Neuronal stem cell (in vitro differentiated cells): ENCODE measurements around the gene ANKRD42.

Experiments used
- DNase-seq: peaks from one replicate; pipeline ENCODE4 v3.0.0-alpha.2; 2013; ENCODE audit warnings: low spot score
- H2AFZ ChIP-seq: one replicate; pipeline ENCODE4 v1.6.1; 2013; ENCODE audit warnings: mild to moderate bottlenecking, low read length, inconsistent platforms
- H2AK5ac ChIP-seq: 2 replicates; pipeline ENCODE4 v1.6.1; 2013; ENCODE audit warnings: low read depth, mild to moderate bottlenecking, inconsistent platforms, low read length, moderate library complexity, mixed read lengths
- H2BK120ac ChIP-seq: 2 replicates; pipeline ENCODE4 v1.6.1; 2013; ENCODE audit warnings: low read depth, mild to moderate bottlenecking, inconsistent platforms, low read length, moderate library complexity, mixed read lengths
- H2BK12ac ChIP-seq: one replicate; pipeline ENCODE4 v1.6.1; 2013; ENCODE audit warnings: low read length, inconsistent platforms
- H2BK15ac ChIP-seq: 2 replicates; pipeline ENCODE4 v1.6.1; 2013; ENCODE audit warnings: mild to moderate bottlenecking, low read length, inconsistent platforms, mixed read lengths
- H2BK5ac ChIP-seq: one replicate; pipeline ENCODE4 v1.6.1; 2013; ENCODE audit warnings: inconsistent platforms, mild to moderate bottlenecking, low read length, moderate library complexity
- H3K14ac ChIP-seq: one replicate; pipeline ENCODE4 v1.6.1; 2013; ENCODE audit warnings: low read length, inconsistent platforms
- H3K18ac ChIP-seq: 2 replicates; pipeline ENCODE4 v1.6.1; 2013; ENCODE audit warnings: low read length, inconsistent platforms
- H3K23ac ChIP-seq: 2 replicates; pipeline ENCODE4 v1.6.1; 2013; ENCODE audit warnings: low read depth, mild to moderate bottlenecking, mixed read lengths, low read length, inconsistent platforms; ENCODE audit not compliant: poor library complexity
- H3K27ac ChIP-seq: replicated peaks from 3 replicates; pipeline ENCODE4 v1.5.1; 2013; ENCODE audit warnings: low read length, inconsistent platforms
- H3K27me3 ChIP-seq, 3 experiments: 2 replicates each; pipeline ENCODE4 v1.6.1; 2013; ENCODE audit warnings: low read length in 3 of 3, mild to moderate bottlenecking in 2 of 3, inconsistent platforms in 1 of 3, low read depth in 1 of 3, mixed read lengths in 1 of 3, moderate library complexity in 1 of 3; ENCODE audit not compliant: control insufficient read depth in 3 of 3, insufficient read depth in 3 of 3
- H3K36me3 ChIP-seq, 2 donors: replicated peaks in 1 of 2; 2 replicates each; pipeline ENCODE4 v1.6.1; 2013; ENCODE audit warnings: low read length in 2 of 2; ENCODE audit not compliant: control insufficient read depth in 2 of 2, insufficient read depth in 2 of 2
- H3K4ac ChIP-seq: 2 replicates; pipeline ENCODE4 v1.6.1; 2013; ENCODE audit warnings: inconsistent platforms, mild to moderate bottlenecking, low read length, moderate library complexity
- H3K4me1 ChIP-seq, 2 donors: 1 replicate in 1 of 2; 2 replicates in 1 of 2; pipeline ENCODE4 v1.6.1; 2013; ENCODE audit warnings: low read length in 2 of 2, low read depth in 1 of 2; ENCODE audit not compliant: control insufficient read depth in 2 of 2, insufficient read depth in 1 of 2
- H3K4me2 ChIP-seq: one replicate; pipeline ENCODE4 v1.6.1; 2013; ENCODE audit warnings: mild to moderate bottlenecking, low read length, inconsistent platforms; ENCODE audit not compliant: insufficient read depth, poor library complexity, severe bottlenecking
- H3K4me3 ChIP-seq, 2 donors: 2 replicates each; pipeline ENCODE4 v1.5.1; 2013; ENCODE audit warnings: low read length in 2 of 2, mild to moderate bottlenecking in 2 of 2, inconsistent platforms in 1 of 2, moderate library complexity in 1 of 2
- H3K79me1 ChIP-seq: one replicate; pipeline ENCODE4 v1.6.1; 2013; ENCODE audit warnings: low read depth, mild to moderate bottlenecking, inconsistent platforms, low read length, moderate library complexity
- H3K9ac ChIP-seq: one replicate; pipeline ENCODE4 v1.6.1; 2013; ENCODE audit warnings: mild to moderate bottlenecking, low read depth, low read length, inconsistent platforms; ENCODE audit not compliant: poor library complexity
- H3K9me3 ChIP-seq, 2 donors: replicated peaks in 1 of 2; 2 replicates each; pipeline versions ENCODE3 to v1.6.1; 2013; ENCODE audit warnings: low read length in 2 of 2, mild to moderate bottlenecking in 2 of 2, inconsistent platforms in 1 of 2, low read depth in 1 of 2, mixed read lengths in 1 of 2, moderate library complexity in 1 of 2; ENCODE audit not compliant: control insufficient read depth in 2 of 2, insufficient read depth in 1 of 2
- H4K8ac ChIP-seq: one replicate; pipeline ENCODE4 v1.6.1; 2013; ENCODE audit warnings: low read depth, mild to moderate bottlenecking, inconsistent platforms, low read length, moderate library complexity
- H4K91ac ChIP-seq: one replicate; pipeline ENCODE4 v1.6.1; 2013; ENCODE audit warnings: low read length, low read depth, mild to moderate bottlenecking, inconsistent platforms; ENCODE audit not compliant: poor library complexity
- WGBS, 2 donors: extraction: QIAGEN DNeasy Blood & Tissue Kit; methylation state at CpG; one replicate each; pipeline ENCODE4 v1.1.7; 2013; ENCODE audit warnings: missing lambda C conversion rate in 2 of 2, mixed read lengths in 1 of 2; ENCODE audit not compliant: insufficient read length in 2 of 2, insufficient replicate concordance in 1 of 2; ENCODE audit errors: extremely low coverage in 2 of 2; 5-methylcytosine and 5-hydroxymethylcytosine counted together

Gene ANKRD42

DNA sequence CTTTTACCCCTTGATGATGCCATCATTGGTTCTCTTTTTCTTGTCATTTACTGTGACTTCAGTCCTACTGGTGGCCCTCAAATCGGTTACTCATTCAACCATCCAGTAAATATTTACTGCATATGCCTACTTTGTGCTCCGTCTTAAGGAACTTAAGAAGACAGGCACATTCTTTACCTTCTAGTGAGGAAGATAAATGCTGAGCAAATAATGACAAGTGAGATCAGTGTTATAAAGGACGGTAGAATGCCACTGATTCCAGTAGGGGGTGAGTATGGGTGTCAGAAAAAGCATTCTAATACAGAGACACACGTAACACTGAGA lies 1.6 kb downstream of the ANKRD42 start:
- H2AK5ac ChIP-seq = no peak overlapping the region
- H3K4me2 ChIP-seq = no peak overlapping the region
- no peaks in the 10 kb centered on the region for H3K27me3 ChIP-seq
- no peak overlapping the region for H2BK12ac ChIP-seq
- no peak overlapping the region for H3K4ac ChIP-seq
- H3K9ac ChIP-seq = no peak overlapping the region
- H2AFZ ChIP-seq = peak overlapping the region; percentile 94
- H3K27ac ChIP-seq = no peak overlapping the region
- H3K18ac ChIP-seq = no peak overlapping the region
- WGBS, 2 donors = no CpG with 5 or more reads among the region's 4 CpGs
- H4K8ac ChIP-seq = no peak overlapping the region
- H4K91ac ChIP-seq = no peak overlapping the region
- no peaks in the 10 kb centered on the region for H3K79me1 ChIP-seq
- DNase-seq = no peak
- no peak overlapping the region for H2BK15ac ChIP-seq
- H3K9me3 ChIP-seq = no peaks in the 10 kb centered on the region
- H3K4me1 ChIP-seq = peaks cover 3 to 11% of the 10 kb centered on the region in 2 donors
- no peak overlapping the region for H2BK5ac ChIP-seq
- no peak overlapping the region for H2BK120ac ChIP-seq
- no peak overlapping the region for H3K23ac ChIP-seq
- H3K36me3 ChIP-seq = peaks cover 5 to 29% of the 10 kb centered on the region in 2 donors
- no peak overlapping the region for H3K14ac ChIP-seq
- H3K4me3 ChIP-seq = peak overlapping the region in 1 of 2 donors; percentile 68

- DNase-seq = no peak
- Histone ChIP-seq H2BK5ac (no peak overlapping the region), H2BK120ac (no peak overlapping the region), H3K4ac (no peak overlapping the region), H4K91ac (no peak overlapping the region), H3K23ac (no peak overlapping the region), H2AK5ac (no peak overlapping the region), H3K9me3 (no peaks in the 10 kb centered on the region), H3K27me3 (no peaks in the 10 kb centered on the region), H3K79me1 (no peaks in the 10 kb centered on the region), H4K8ac (no peak overlapping the region), H2BK12ac (no peak overlapping the region), H3K4me3 (peak overlapping the region in 1 of 2 donors; percentile 68), H3K27ac (no peak overlapping the region), H2BK15ac (no peak overlapping the region), H3K14ac (no peak overlapping the region), H3K4me2 (no peak overlapping the region), H3K36me3 (peaks cover 5 to 24% of the 10 kb centered on the region in 2 donors), H3K9ac (no peak overlapping the region), H3K18ac (no peak overlapping the region), H2AFZ (no peak overlapping the region), H3K4me1 (peaks cover 3 to 11% of the 10 kb centered on the region in 2 donors)
- WGBS, 2 donors = no CpG with 5 or more reads among the region's 8 CpGs
Observed at GRCh38 chr11:83195649-83196048, 2.1 kb downstream of the ANKRD42 start.

DNA sequence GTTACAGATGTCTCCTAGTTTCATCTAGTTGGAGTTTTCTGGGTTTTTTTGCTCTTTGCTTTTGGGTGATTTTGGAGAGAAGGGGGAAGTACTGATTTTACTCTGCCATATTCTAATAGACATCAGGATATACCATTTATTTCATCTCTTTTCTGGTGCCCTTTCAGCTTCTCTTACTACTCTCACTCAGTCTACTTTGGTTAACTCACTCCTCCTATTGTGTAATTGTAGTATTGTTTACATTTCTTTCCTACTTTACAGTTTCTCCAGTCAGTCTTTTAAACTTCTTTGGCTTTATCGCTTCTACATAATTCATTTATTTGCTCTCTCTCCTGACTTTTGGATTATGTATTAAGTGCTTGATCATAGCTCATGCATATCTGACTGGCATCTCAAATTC lies 6.5 kb downstream of the ANKRD42 start:
- Histone ChIP-seq H3K4me3 (no peak overlapping the region), H2BK12ac (no peak overlapping the region), H3K27ac (no peak overlapping the region), H3K4me1 (peaks cover 0 to 2% of the 10 kb centered on the region in 2 donors), H3K23ac (no peak overlapping the region), H4K91ac (no peak overlapping the region), H3K4ac (no peak overlapping the region), H4K8ac (no peak overlapping the region), H3K9me3 (no peaks in the 10 kb centered on the region), H2BK120ac (no peak overlapping the region), H3K14ac (no peak overlapping the region), H2AK5ac (no peak overlapping the region), H3K36me3 (peaks cover 0 to 3% of the 10 kb centered on the region in 2 donors), H2AFZ (no peak overlapping the region), H3K27me3 (no peaks in the 10 kb centered on the region), H3K79me1 (no peaks in the 10 kb centered on the region), H2BK15ac (no peak overlapping the region), H3K18ac (no peak overlapping the region), H3K4me2 (no peak overlapping the region), H2BK5ac (no peak overlapping the region), H3K9ac (no peak overlapping the region)
- WGBS, 2 donors = no CpG with 5 or more reads among the region's 1 CpG
- no peak for DNase-seq

DNA sequence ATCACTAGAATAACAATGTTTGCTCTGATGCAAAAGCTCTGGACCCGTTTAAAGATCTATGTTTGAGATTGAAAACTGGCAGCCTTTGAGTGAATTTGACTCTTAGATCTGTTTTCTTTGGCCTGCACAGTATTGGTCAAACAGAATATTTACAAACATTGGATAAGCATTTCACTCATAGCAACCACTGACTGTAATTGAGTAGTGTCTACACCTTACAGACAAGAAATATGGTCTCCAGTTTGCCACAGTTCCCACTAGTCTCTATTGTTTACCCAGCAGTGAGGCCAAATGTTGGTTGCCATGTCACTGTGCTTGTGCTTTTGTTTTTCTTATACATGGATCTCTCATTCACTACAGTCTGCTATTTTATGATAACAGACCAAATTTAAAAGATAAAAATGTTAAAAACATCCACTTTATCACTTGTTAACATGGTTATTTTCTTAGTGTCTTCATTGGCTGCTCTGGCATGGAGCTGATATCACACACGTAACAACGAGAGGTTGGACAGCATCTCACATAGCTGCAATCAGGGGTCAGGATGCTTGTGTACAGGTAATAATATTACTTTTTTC lies 12.2 kb downstream of the ANKRD42 start:
- no peak overlapping the region for H2BK120ac ChIP-seq
- no peak overlapping the region for H2BK15ac ChIP-seq
- H3K27me3 ChIP-seq = no peaks in the 10 kb centered on the region
- no peaks in the 10 kb centered on the region for H3K36me3 ChIP-seq
- H3K14ac ChIP-seq = no peak overlapping the region
- H2BK12ac ChIP-seq = no peak overlapping the region
- no peak overlapping the region for H3K4ac ChIP-seq
- no peak overlapping the region for H3K4me3 ChIP-seq
- H2AFZ ChIP-seq = no peak overlapping the region
- no peaks in the 10 kb centered on the region for H3K9me3 ChIP-seq
- no peaks in the 10 kb centered on the region for H3K79me1 ChIP-seq
- no peak overlapping the region for H3K9ac ChIP-seq
- no peak overlapping the region for H3K23ac ChIP-seq
- no peak overlapping the region for H4K91ac ChIP-seq
- no peak overlapping the region for H3K4me2 ChIP-seq
- H3K4me1 ChIP-seq = no peaks in the 10 kb centered on the region
- DNase-seq = no peak
- H3K27ac ChIP-seq = no peak overlapping the region
- no peak overlapping the region for H2AK5ac ChIP-seq
- no peak overlapping the region for H4K8ac ChIP-seq
- H3K18ac ChIP-seq = no peak overlapping the region
- H2BK5ac ChIP-seq = no peak overlapping the region
- WGBS, 2 donors = no CpG with 5 or more reads among the region's 3 CpGs
